Endothelial cell of umbilical vein (primary cell): Measurements from ENCODE around the gene BRME1. TPM values are rescaled to one million over a fixed set of nuclear protein-coding genes. Genes with fewer than 3 reads are reported as not detected.

ENCODE experiments used
- BruUV-seq: library from RNA; stranded (reverse); fragments of 400-500 nt; replicated peaks from 2 replicates; lab custom pipeline; 2021; lab: Mats Ljungman, UMichigan
- CTCF ChIA-PET: fragments of 300-600, 350-600 bp; sonication (Branson Sonifier 250); formaldehyde crosslinking; loops from one replicate; lab custom pipeline; 2021; ENCODE audit warnings: antibody characterized with exemption, inconsistent platforms; lab: Charles Lee
- POLR2A ChIA-PET: fragments of 300-600, 350-600 bp; sonication (Branson Sonifier 250); formaldehyde crosslinking; loops from one replicate; lab custom pipeline; 2021; ENCODE audit warnings: antibody characterized with exemption, inconsistent platforms; lab: Charles Lee
- DNase-seq: peaks from one replicate; pipeline ENCODE4 v3.0.0-alpha.2; 2011; ENCODE audit warnings: low read depth, low spot score
- FAIRE-seq: peaks from 2 replicates; lab custom pipeline; 2011; peaks lifted over from hg19 to GRCh38; lab: Jason Lieb, UNC
- H2AFZ ChIP-seq: 2 replicates; pipeline ENCODE4 v1.6.0; 2012; ENCODE audit warnings: low read depth, low read length, control low read depth, inconsistent platforms
- H3K27ac ChIP-seq: 2 replicates; pipeline ENCODE4 v1.5.1; 2011; ENCODE audit warnings: low read depth, mild to moderate bottlenecking, control low read depth, low read length, moderate library complexity; ENCODE audit not compliant: insufficient read depth
- H3K27me3 ChIP-seq, 2 experiments: 2 replicates each; pipeline versions ENCODE4 v1.6.0 to v1.6.1; 2011; ENCODE audit warnings: low read length in 2 of 2, mixed read lengths in 1 of 2; ENCODE audit not compliant: control insufficient read depth in 2 of 2, insufficient read depth in 2 of 2
- H3K36me3 ChIP-seq, 2 experiments: 2 replicates in 1 of 2; 3 replicates in 1 of 2; pipeline ENCODE4 v1.5.1; 2011; ENCODE audit warnings: low read length in 2 of 2, mild to moderate bottlenecking in 1 of 2, moderate library complexity in 1 of 2; ENCODE audit not compliant: control insufficient read depth in 2 of 2, insufficient read depth in 2 of 2; ENCODE audit errors: extremely low read depth in 1 of 2
- H3K4me1 ChIP-seq: 3 replicates; pipeline ENCODE4 v1.5.1; 2011; ENCODE audit warnings: mild to moderate bottlenecking, low read length; ENCODE audit not compliant: control insufficient read depth, insufficient read depth; ENCODE audit errors: extremely low read depth
- H3K4me2 ChIP-seq: 2 replicates; pipeline ENCODE4 v1.6.1; 2011; ENCODE audit warnings: low read length, control low read depth, mixed read lengths; ENCODE audit not compliant: insufficient read depth
- H3K4me3 ChIP-seq, 3 experiments: fragments of 200-600 bp in 1 of 3; sonication (generic), shearing (Covaris generic) in 1 of 3; replicated peaks in 1 of 3; 2 replicates each; pipeline ENCODE4 v1.5.1; 2011 to 2016; ENCODE audit warnings: control low read depth in 3 of 3, low read length in 3 of 3, mild to moderate bottlenecking in 2 of 3, inconsistent platforms in 1 of 3, low read depth in 1 of 3, moderate library complexity in 1 of 3; ENCODE audit not compliant: insufficient read depth in 1 of 3
- H3K79me2 ChIP-seq: 2 replicates; pipeline ENCODE4 v1.6.0; 2012; ENCODE audit warnings: low read length, inconsistent platforms; ENCODE audit not compliant: control insufficient read depth, insufficient read depth
- H3K9ac ChIP-seq: replicated peaks from 2 replicates; pipeline ENCODE3; 2011; ENCODE audit warnings: low read length, control low read depth; ENCODE audit not compliant: insufficient read depth; ENCODE audit errors: extremely low read depth
- H3K9me1 ChIP-seq: replicated peaks from 3 replicates; pipeline ENCODE4 v1.6.0; 2011; ENCODE audit warnings: mild to moderate bottlenecking, low read length; ENCODE audit not compliant: control insufficient read depth, insufficient read depth; ENCODE audit errors: extremely low read depth
- H3K9me3 ChIP-seq: replicated peaks from 2 replicates; pipeline ENCODE4 v1.5.1; 2012; ENCODE audit warnings: low read length, inconsistent platforms; ENCODE audit not compliant: control insufficient read depth, insufficient read depth
- H4K20me1 ChIP-seq: replicated peaks from 2 replicates; pipeline ENCODE3; 2011; ENCODE audit warnings: mild to moderate bottlenecking, low read length; ENCODE audit not compliant: control insufficient read depth, insufficient read depth; ENCODE audit errors: extremely low read depth
- CTCF ChIP-seq, 2 donors: IDR thresholded peaks; 1 replicate in 1 of 2; 2 replicates in 1 of 2; pipeline ENCODE4 v1.5.1; 2011; ENCODE audit warnings: low read length in 2 of 2, mild to moderate bottlenecking in 2 of 2, moderate library complexity in 2 of 2, control low read depth in 1 of 2, inconsistent platforms in 1 of 2, low read depth in 1 of 2; ENCODE audit not compliant: insufficient read depth in 1 of 2; ENCODE audit errors: extremely low read depth in 1 of 2
- EZH2 ChIP-seq: IDR thresholded peaks from 2 replicates; pipeline ENCODE4 v1.6.1; 2012; ENCODE audit warnings: borderline replicate concordance, low read depth, mild to moderate bottlenecking, moderate library complexity, low read length, inconsistent platforms; ENCODE audit not compliant: severe bottlenecking
- FOS ChIP-seq: IDR thresholded peaks from 2 replicates; pipeline ENCODE4 v1.6.1; 2011; ENCODE audit warnings: mild to moderate bottlenecking, low read length, moderate library complexity, borderline replicate concordance; ENCODE audit not compliant: insufficient read depth
- GATA2 ChIP-seq: IDR thresholded peaks from 2 replicates; pipeline ENCODE4 v1.7.0; 2011; ENCODE audit warnings: low read depth, mild to moderate bottlenecking, moderate library complexity, mixed read lengths, low read length; ENCODE audit not compliant: insufficient read length, insufficient read depth
- JUN ChIP-seq: IDR thresholded peaks from 2 replicates; pipeline ENCODE4 v1.6.1; 2011; ENCODE audit warnings: borderline replicate concordance, low read depth; ENCODE audit not compliant: insufficient read length, insufficient read depth
- MAX ChIP-seq: IDR thresholded peaks from 2 replicates; pipeline ENCODE4 v1.6.1; 2011; ENCODE audit not compliant: insufficient read depth, insufficient read length
- MYC ChIP-seq: IDR thresholded peaks from one replicate; pipeline ENCODE4 v1.6.1; 2011; ENCODE audit warnings: mild to moderate bottlenecking, low read depth, low read length
- POLR2A ChIP-seq: IDR thresholded peaks from 2 replicates; pipeline ENCODE4 v1.6.1; 2012; ENCODE audit warnings: low read depth, mild to moderate bottlenecking, control low read depth, low read length
- POLR2AphosphoS5 ChIP-seq: IDR thresholded peaks from 2 replicates; pipeline ENCODE4 v1.6.1; 2012; ENCODE audit warnings: low read depth, mild to moderate bottlenecking, control low read depth, low read length, moderate library complexity; ENCODE audit not compliant: insufficient read depth
- dilution Hi-C: fragments of 300-500 bp; cut with MboI; formaldehyde crosslinking; loops from one replicate; pipeline ENCODE4 v1.15.0; 2019; ENCODE audit warnings: low sequenced_read_pairs; ENCODE audit not compliant: extremely low pct_ligation_motif_present
- intact Hi-C: fragments of 100-400 bp; cut with micrococcal nuclease; formaldehyde crosslinking; loops from one replicate; pipeline ENCODE4 v1.10.0; 2022
- polyA plus RNA-seq, 4 experiments: library from polyadenylated mRNA; depleted of rRNA in 3 of 4; stranded (reverse) in 3 of 4; unstranded in 1 of 4; fragments of >200 nt; gene quantifications; 2 replicates each; pipeline versions ENCODE4 v1.2.1 to v1.2.3, GENCODE V29; 2011 to 2012; ENCODE audit warnings: missing spikeins in 1 of 4
- total RNA-seq: library from RNA; stranded (reverse); gene quantifications from 2 replicates; pipeline ENCODE4 v1.2.3, GENCODE V29; 2021

BRME1 gene
- total and polyA plus RNA-seq, 2 donors (not counting 3 experiments of a cell fraction or from before 2014, with no cell fraction given), result 0.69 to 2.5 TPM

DNA sequence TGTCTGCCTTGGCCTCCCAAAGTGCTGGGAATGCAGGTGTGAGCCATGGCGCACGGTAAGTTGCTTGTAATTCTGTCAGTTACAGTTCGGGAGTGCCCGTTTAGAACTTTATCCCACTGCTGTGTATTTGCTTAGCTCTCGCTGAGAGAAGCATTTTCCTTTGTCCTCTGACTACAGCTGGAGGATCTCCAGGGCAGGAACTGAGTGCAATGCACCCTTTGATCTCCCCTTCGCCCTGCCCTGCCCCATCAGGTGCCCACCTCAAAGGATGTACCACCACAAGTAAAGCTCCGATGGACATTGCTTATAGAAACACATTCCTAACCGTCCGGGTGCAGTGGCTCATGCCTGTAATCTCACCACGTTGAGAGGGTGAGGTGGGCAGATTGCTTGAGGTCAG is 6.5 kb downstream of the BRME1 start:
- POLR2A ChIA-PET, result no interaction called here
- FAIRE-seq, result no peak

More for the DNA sequence above, 6.5 kb downstream of the BRME1 start:
- Histone ChIP-seq H3K9me1 (no peaks in the 10 kb centered on the region), H3K4me3 (no peak overlapping the region), H3K27me3 (no peaks in the 10 kb centered on the region), H3K4me2 (no peak overlapping the region), H3K9me3 (no peaks in the 10 kb centered on the region), H3K36me3 (no peaks in the 10 kb centered on the region), H3K79me2 (no peaks in the 10 kb centered on the region), H2AFZ (no peak overlapping the region), H3K9ac (no peak overlapping the region), H3K4me1 (no peaks in the 10 kb centered on the region), H4K20me1 (no peaks in the 10 kb centered on the region), H3K27ac (no peak overlapping the region)
- TF ChIP-seq CTCF (IDR thresholded peaks at IDR 0.05; ENCODE audit: extremely low read depth in 1 of 2, insufficient read depth in 1 of 2, low read depth in 1 of 2, low read length in 2 of 2) (no peak), MAX (no peak), POLR2AphosphoS5 (no peak), POLR2A (no peak), FOS (no peak), MYC (no peak), EZH2 (no peak), JUN (no peak), GATA2 (no peak)
- intact Hi-C loops (no loop called here), dilution Hi-C loops (no loop called here)
- DNase-seq, result no peak
- BruUV-seq, result no TSS peak
- CTCF ChIA-PET, result interaction anchor here (2.3 kb wide), 1 partner anchor 160 kb away, joined by 8 read pairs; no protein-coding TSS in a partner anchor
